Testis (tissue), 2 donors: ENCODE measurements around the gene UTS2B.

ENCODE experiments used
- POLR2A ChIP-seq: fragments of 450-650 bp; IDR thresholded peaks from one replicate; pipeline ENCODE4 v1.6.1; 2017; ENCODE audit warnings: antibody characterized with exemption, mild to moderate bottlenecking, moderate library complexity
- TF ChIP-seq, protein P1 (sequence below), 3 experiments: fragments of 450-650 bp in 2 of 3; fragments of 200-600 bp in 1 of 3; sonication (generic) in 1 of 3; IDR thresholded peaks; one replicate each; pipeline ENCODE4 v1.5.1; 2016 to 2019; ENCODE audit warnings: antibody characterized with exemption in 3 of 3, mild to moderate bottlenecking in 2 of 3, moderate library complexity in 1 of 3

DNA sequence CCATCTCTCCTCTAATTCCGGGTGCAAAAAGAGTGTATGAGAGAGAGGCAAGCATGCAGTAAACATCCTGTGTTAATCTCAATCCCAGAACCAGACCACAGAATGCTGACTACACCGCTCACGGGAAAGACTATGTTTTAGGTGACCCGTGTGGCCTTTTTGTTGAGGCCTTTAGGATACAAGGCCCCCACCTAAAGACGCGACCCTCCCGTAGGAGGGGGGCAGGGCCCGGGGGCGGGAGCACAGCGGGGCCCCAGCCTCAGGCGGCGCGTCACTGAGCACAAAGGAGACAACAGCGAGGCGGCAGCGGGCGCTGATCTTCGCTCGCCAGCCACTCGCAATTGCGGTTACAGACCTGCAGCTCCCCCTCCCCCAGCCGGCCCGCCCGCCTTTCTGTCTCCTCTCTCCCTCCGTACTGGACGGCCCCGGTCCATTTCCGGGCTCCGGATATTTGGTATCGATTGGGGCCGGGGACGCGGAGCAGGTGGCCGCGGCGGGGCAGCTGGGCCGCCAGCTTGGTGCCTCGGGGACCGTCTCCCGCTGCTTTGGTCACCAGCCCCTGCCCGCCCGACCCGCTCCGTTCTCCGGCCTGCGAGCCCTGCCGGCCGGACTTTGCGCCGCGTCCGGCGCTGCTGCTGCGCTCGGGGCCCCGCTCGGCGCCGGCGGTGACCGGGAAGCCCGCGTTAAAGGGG, 1.2 kb downstream of the UTS2B start, which contains the start of gene CCDC50:
- TF ChIP-seq POLR2A: no peak
- TF ChIP-seq, protein P1, sequence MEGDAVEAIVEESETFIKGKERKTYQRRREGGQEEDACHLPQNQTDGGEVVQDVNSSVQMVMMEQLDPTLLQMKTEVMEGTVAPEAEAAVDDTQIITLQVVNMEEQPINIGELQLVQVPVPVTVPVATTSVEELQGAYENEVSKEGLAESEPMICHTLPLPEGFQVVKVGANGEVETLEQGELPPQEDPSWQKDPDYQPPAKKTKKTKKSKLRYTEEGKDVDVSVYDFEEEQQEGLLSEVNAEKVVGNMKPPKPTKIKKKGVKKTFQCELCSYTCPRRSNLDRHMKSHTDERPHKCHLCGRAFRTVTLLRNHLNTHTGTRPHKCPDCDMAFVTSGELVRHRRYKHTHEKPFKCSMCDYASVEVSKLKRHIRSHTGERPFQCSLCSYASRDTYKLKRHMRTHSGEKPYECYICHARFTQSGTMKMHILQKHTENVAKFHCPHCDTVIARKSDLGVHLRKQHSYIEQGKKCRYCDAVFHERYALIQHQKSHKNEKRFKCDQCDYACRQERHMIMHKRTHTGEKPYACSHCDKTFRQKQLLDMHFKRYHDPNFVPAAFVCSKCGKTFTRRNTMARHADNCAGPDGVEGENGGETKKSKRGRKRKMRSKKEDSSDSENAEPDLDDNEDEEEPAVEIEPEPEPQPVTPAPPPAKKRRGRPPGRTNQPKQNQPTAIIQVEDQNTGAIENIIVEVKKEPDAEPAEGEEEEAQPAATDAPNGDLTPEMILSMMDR (IDR thresholded peaks at IDR 0.05): no peak
